ENCODE data around the gene VEGFA. TPM values are rescaled to one million over a fixed set of nuclear protein-coding genes. Genes with fewer than 3 reads are reported as not detected.

The VEGFA gene
- total and polyA plus RNA-seq, 2 experiments from 2014 or later, result 10.7 to 241 TPM

DNA sequence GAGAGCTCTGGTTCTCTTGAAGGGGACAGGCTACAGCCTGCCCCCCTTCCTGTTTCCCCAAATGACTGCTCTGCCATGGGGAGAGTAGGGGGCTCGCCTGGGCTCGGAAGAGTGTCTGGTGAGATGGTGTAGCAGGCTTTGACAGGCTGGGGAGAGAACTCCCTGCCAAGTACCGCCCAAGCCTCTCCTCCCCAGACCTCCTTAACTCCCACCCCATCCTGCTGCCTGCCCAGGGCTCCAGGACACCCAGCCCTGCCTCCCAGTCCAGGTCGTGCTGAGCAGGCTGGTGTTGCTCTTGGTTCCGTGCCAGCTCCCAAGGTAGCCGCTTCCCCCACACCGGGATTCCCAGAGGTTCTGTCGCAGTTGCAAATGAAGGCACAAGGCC, 9.8 kb downstream of the VEGFA start:
- Histone ChIP-seq H3K79me2 (ENCODE audit: insufficient read depth) (peaks cover 88% of the 10 kb centered on the region), H3K4me2 (ENCODE audit: unreplicated experiment) (no peak overlapping the region), H3K9me3 (ENCODE audit: low read depth) (no peaks in the 10 kb centered on the region), H3K36me3 (ENCODE audit: low read depth) (peaks cover 66% of the 10 kb centered on the region), H3K9ac (no peak overlapping the region), H3F3A (ENCODE audit: insufficient read depth) (peaks cover 68% of the 10 kb centered on the region), H4K20me1 (ENCODE audit: insufficient read depth) (peaks cover 22% of the 10 kb centered on the region; the same call in 1 of the 2 replicates), H3K4me3 (no peak overlapping the region), H3K27me3 (replicated peaks; ENCODE audit: insufficient read depth) (no peaks in the 10 kb centered on the region), H3K4me1 (ENCODE audit: insufficient read depth) (peaks cover 13% of the 10 kb centered on the region), H3K9me2 (ENCODE audit: insufficient read depth) (no peaks in the 10 kb centered on the region), H2AFZ (no peak overlapping the region), H3K27ac (no peak overlapping the region)
- in situ Hi-C loops (cut with MboI), result loop anchor here (10.0 kb wide), 1 partner anchor 285 kb away; no protein-coding TSS in a partner anchor
- no peak for TF ChIP-seq EZH2phosphoT487 (IDR thresholded peaks at IDR 0.05; ENCODE audit: insufficient read depth, low read depth)
- no peak for TF ChIP-seq EZH2 (IDR thresholded peaks at IDR 0.05; ENCODE audit: insufficient read depth, poor library complexity, severe bottlenecking)
- WGBS, 2 experiments (ENCODE audit: low coverage in 1 of 2, low lambda C conversion rate in 2 of 2, missing lambda C conversion rate in 2 of 2), result 69 to 73% methylated on average over 7 to 8 of the region's 8 CpGs
- DNase-seq, result no peak

DNA sequence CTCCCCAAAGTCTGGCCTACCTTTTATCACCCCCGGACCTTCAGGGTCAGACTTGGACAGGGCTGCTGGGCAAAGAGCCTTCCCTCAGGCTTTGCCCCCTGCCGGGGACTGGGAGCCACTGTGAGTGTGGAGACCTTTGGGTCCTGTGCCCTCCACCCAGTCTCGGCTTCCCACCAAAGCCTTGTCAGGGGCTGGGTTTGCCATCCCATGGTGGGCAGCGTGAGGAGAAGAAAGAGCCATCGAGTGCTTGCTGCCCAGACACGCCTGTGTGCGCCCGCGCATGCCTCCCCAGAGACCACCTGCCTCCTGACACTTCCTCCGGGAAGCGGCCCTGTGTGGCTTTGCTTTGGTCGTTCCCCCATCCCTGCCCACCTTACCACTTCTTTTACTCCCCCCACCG, 10.3 kb downstream of the VEGFA start:
- Histone ChIP-seq H3K4me1 (ENCODE audit: insufficient read depth) (peaks cover 9% of the 10 kb centered on the region), H3K9me3 (ENCODE audit: low read depth) (no peaks in the 10 kb centered on the region), H2AFZ (no peak overlapping the region), H3K9me2 (ENCODE audit: insufficient read depth) (no peaks in the 10 kb centered on the region), H4K20me1 (ENCODE audit: insufficient read depth) (peaks cover 20% of the 10 kb centered on the region; the same call in 1 of the 2 replicates), H3K4me3 (no peak overlapping the region), H3K36me3 (ENCODE audit: low read depth) (peaks cover 70% of the 10 kb centered on the region), H3K79me2 (ENCODE audit: insufficient read depth) (peaks cover 84% of the 10 kb centered on the region), H3K27ac (no peak overlapping the region), H3K27me3 (replicated peaks; ENCODE audit: insufficient read depth) (no peaks in the 10 kb centered on the region), H3K9ac (no peak overlapping the region), H3F3A (ENCODE audit: insufficient read depth) (peaks cover 72% of the 10 kb centered on the region), H3K4me2 (ENCODE audit: unreplicated experiment) (no peak overlapping the region)
- WGBS, 2 experiments (ENCODE audit: low coverage in 1 of 2, low lambda C conversion rate in 2 of 2, missing lambda C conversion rate in 2 of 2), result 82 to 91% methylated on average over 5 to 13 of the region's 13 CpGs
- no peak for DNase-seq
- TF ChIP-seq EZH2phosphoT487 (IDR thresholded peaks at IDR 0.05; ENCODE audit: insufficient read depth, low read depth) (no peak), EZH2 (IDR thresholded peaks at IDR 0.05; ENCODE audit: insufficient read depth, poor library complexity, severe bottlenecking) (no peak)
- in situ Hi-C loops (cut with MboI), result no loop called here

DNA sequence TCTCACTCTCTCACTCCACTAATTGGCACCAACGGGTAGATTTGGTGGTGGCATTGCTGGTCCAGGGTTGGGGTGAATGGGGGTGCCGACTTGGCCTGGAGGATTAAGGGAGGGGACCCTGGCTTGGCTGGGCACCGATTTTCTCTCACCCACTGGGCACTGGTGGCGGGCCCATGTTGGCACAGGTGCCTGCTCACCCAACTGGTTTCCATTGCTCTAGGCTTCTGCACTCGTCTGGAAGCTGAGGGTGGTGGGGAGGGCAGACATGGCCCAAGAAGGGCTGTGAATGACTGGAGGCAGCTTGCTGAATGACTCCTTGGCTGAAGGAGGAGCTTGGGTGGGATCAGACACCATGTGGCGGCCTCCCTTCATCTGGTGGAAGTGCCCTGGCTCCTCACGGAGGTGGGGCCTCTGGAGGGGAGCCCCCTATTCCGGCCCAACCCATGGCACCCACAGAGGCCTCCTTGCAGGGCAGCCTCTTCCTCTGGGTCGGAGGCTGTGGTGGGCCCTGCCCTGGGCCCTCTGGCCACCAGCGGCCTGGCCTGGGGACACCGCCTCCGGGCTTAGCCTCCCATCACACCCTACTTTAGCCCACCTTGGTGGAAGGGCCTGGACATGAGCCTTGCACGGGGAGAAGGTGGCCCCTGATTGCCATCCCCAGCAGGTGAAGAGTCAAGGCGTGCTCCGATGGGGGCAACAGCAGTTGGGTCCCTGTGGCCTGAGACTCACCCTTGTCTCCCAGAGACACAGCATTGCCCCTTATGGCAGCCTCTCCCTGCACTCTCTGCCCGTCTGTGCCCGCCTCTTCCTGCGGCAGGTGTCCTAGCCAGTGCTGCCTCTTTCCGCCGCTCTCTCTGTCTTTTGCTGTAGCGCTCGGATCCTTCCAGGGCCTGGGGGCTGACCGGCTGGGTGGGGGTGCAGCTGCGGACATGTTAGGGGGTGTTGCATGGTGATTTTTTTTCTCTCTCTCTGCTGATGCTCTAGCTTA, 11.2 kb downstream of the VEGFA start:
- in situ Hi-C loops (cut with MboI), result no loop called here
- Histone ChIP-seq H4K20me1 (ENCODE audit: insufficient read depth) (peaks cover 21% of the 10 kb centered on the region; the same call in 1 of the 2 replicates), H3K4me1 (ENCODE audit: insufficient read depth) (0 out of 2 replicates have a peak, but pooled peaks cover under 1% of the 10 kb centered on the region), H3K4me2 (ENCODE audit: unreplicated experiment) (no peak overlapping the region), H3K9me3 (ENCODE audit: low read depth) (no peaks in the 10 kb centered on the region), H3K27ac (no peak overlapping the region), H2AFZ (no peak overlapping the region), H3K4me3 (no peak overlapping the region), H3K9ac (no peak overlapping the region), H3K9me2 (ENCODE audit: insufficient read depth) (no peaks in the 10 kb centered on the region), H3K36me3 (ENCODE audit: low read depth) (peaks cover 80% of the 10 kb centered on the region), H3K79me2 (ENCODE audit: insufficient read depth) (peaks cover 74% of the 10 kb centered on the region), H3F3A (ENCODE audit: insufficient read depth) (peaks cover 71% of the 10 kb centered on the region), H3K27me3 (replicated peaks; ENCODE audit: insufficient read depth) (no peaks in the 10 kb centered on the region)
- no peak for TF ChIP-seq EZH2 (IDR thresholded peaks at IDR 0.05; ENCODE audit: insufficient read depth, poor library complexity, severe bottlenecking)
- no peak for TF ChIP-seq EZH2phosphoT487 (IDR thresholded peaks at IDR 0.05; ENCODE audit: insufficient read depth, low read depth)
- 84 to 86% methylated on average over 24 of the region's 24 CpGs for WGBS, 2 experiments (ENCODE audit: low coverage in 1 of 2, low lambda C conversion rate in 2 of 2, missing lambda C conversion rate in 2 of 2)
- DNase-seq, result no peak

DNA sequence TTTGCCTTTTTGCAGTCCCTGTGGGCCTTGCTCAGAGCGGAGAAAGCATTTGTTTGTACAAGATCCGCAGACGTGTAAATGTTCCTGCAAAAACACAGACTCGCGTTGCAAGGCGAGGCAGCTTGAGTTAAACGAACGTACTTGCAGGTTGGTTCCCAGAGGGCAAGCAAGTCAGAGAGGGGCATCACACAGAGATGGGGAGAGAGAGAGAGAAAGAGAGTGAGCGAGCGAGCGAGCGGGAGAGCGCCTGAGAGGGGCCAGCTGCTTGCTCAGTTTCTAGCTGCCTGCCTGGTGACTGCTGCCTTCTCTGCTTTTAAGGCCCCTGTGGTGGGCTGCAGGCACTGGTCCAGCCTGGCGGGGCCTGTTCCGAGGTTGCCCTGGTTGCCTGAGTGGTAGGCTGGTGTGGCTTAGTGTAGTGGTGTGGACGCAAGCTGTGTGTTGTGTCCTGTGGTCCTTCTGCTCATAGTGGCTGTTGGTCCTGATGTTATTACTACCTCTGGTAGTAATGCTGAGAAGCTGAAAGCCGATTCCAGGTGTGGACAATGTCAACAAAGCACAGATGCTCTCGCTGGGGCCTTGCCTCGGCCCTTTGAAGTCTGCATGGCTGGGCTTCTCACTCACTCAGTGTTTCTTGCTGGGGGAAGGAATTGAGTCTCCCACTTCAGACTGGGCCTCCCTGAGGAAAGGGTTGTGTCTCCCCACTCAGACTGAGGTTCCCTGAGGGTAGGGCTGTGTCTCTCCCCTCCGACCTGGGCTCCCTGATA, 12.1 kb downstream of the VEGFA start:
- H3K27ac ChIP-seq, result no peak overlapping the region
- no peaks in the 10 kb centered on the region for H3K9me3 ChIP-seq (ENCODE audit: low read depth)
- H3K4me2 ChIP-seq (ENCODE audit: unreplicated experiment), result no peak overlapping the region
- in situ Hi-C loops (cut with MboI), result no loop called here
- no peak overlapping the region for H3K4me3 ChIP-seq
- DNase-seq, result no peak
- H3K79me2 ChIP-seq (ENCODE audit: insufficient read depth), result peaks cover 65% of the 10 kb centered on the region
- H2AFZ ChIP-seq, result no peak overlapping the region
- peaks cover 73% of the 10 kb centered on the region for H3F3A ChIP-seq (ENCODE audit: insufficient read depth)
- H3K9me2 ChIP-seq (ENCODE audit: insufficient read depth), result no peaks in the 10 kb centered on the region
- H3K36me3 ChIP-seq (ENCODE audit: low read depth), result peaks cover 81% of the 10 kb centered on the region
- peaks cover 21% of the 10 kb centered on the region; the same call in 1 of the 2 replicates for H4K20me1 ChIP-seq (ENCODE audit: insufficient read depth)
- 90 to 92% methylated on average over 20 of the region's 20 CpGs for WGBS, 2 experiments (ENCODE audit: low coverage in 1 of 2, low lambda C conversion rate in 2 of 2, missing lambda C conversion rate in 2 of 2)
- H3K4me1 ChIP-seq (ENCODE audit: insufficient read depth), result no peaks in the 10 kb centered on the region
- TF ChIP-seq EZH2 (IDR thresholded peaks at IDR 0.05; ENCODE audit: insufficient read depth, poor library complexity, severe bottlenecking) (no peak), EZH2phosphoT487 (IDR thresholded peaks at IDR 0.05; ENCODE audit: insufficient read depth, low read depth) (no peak)
- H3K9ac ChIP-seq, result no peak overlapping the region
- no peaks in the 10 kb centered on the region for H3K27me3 ChIP-seq (replicated peaks; ENCODE audit: insufficient read depth)

Data from GM23248 (cell line).